Keratinocyte (primary cell): ENCODE results near the gene NATD1. TPM values are rescaled to one million over a fixed set of nuclear protein-coding genes. Genes with fewer than 3 reads are reported as not detected.

ENCODE experiments used
- DNase-seq: peaks from one replicate; pipeline ENCODE4 v3.0.0-alpha.2; 2011; ENCODE audit warnings: low read depth, missing footprints, low spot score
- FAIRE-seq: peaks from 2 replicates; lab custom pipeline; 2011; peaks lifted over from hg19 to GRCh38; lab: Jason Lieb, UNC
- H2AFZ ChIP-seq: 2 replicates; pipeline ENCODE4 v1.6.0; 2012; ENCODE audit warnings: low read length, control low read depth, inconsistent platforms; ENCODE audit not compliant: control insufficient read depth
- H3K27ac ChIP-seq: 2 replicates; pipeline ENCODE4 v1.5.1; 2011; ENCODE audit warnings: low read length; ENCODE audit not compliant: control insufficient read depth, insufficient read depth
- H3K27me3 ChIP-seq: 3 replicates; pipeline ENCODE4 v1.6.0; 2011; ENCODE audit warnings: low read length; ENCODE audit not compliant: control insufficient read depth, insufficient read depth; ENCODE audit errors: extremely low read depth
- H3K36me3 ChIP-seq, 2 experiments: 2 replicates in 1 of 2; 3 replicates in 1 of 2; pipeline ENCODE4 v1.5.1; 2011; ENCODE audit warnings: low read length in 2 of 2, mild to moderate bottlenecking in 1 of 2; ENCODE audit not compliant: control insufficient read depth in 2 of 2, insufficient read depth in 2 of 2; ENCODE audit errors: extremely low read depth in 1 of 2
- H3K4me1 ChIP-seq: 3 replicates; pipeline ENCODE4 v1.5.1; 2011; ENCODE audit warnings: low read length; ENCODE audit not compliant: control insufficient read depth, insufficient read depth; ENCODE audit errors: extremely low read depth
- H3K4me2 ChIP-seq: 3 replicates; pipeline ENCODE4 v1.6.0; 2011; ENCODE audit warnings: low read depth, low read length; ENCODE audit not compliant: control insufficient read depth, insufficient read depth; ENCODE audit errors: extremely low read depth
- H3K4me3 ChIP-seq, 3 experiments: fragments of 200-600 bp in 1 of 3; sonication (generic) in 1 of 3; 2 replicates in 2 of 3; 3 replicates in 1 of 3; pipeline ENCODE4 v1.5.1; 2011 to 2016; ENCODE audit warnings: low read length in 3 of 3, mild to moderate bottlenecking in 3 of 3, control low read depth in 2 of 3, inconsistent platforms in 1 of 3, low read depth in 1 of 3, mixed read lengths in 1 of 3, mixed run types in 1 of 3, moderate library complexity in 1 of 3; ENCODE audit not compliant: control insufficient read depth in 2 of 3, insufficient read depth in 2 of 3; ENCODE audit errors: extremely low read depth in 1 of 3
- H3K79me2 ChIP-seq: 2 replicates; pipeline ENCODE4 v1.6.0; 2012; ENCODE audit warnings: low read length; ENCODE audit not compliant: control insufficient read depth, insufficient read depth
- H3K9ac ChIP-seq: 3 replicates; pipeline ENCODE4 v1.6.0; 2011; ENCODE audit warnings: low read length; ENCODE audit not compliant: control insufficient read depth, insufficient read depth; ENCODE audit errors: extremely low read depth
- H3K9me1 ChIP-seq: 3 replicates; pipeline ENCODE4 v1.6.0; 2011; ENCODE audit warnings: low read length; ENCODE audit not compliant: control insufficient read depth, insufficient read depth; ENCODE audit errors: extremely low read depth
- H3K9me3 ChIP-seq: 2 replicates; pipeline ENCODE4 v1.5.1; 2012; ENCODE audit warnings: low read depth, low read length; ENCODE audit not compliant: control insufficient read depth
- H4K20me1 ChIP-seq: 3 replicates; pipeline ENCODE4 v1.6.0; 2011; ENCODE audit warnings: low read length; ENCODE audit not compliant: control insufficient read depth, insufficient read depth; ENCODE audit errors: extremely low read depth
- EZH2 ChIP-seq: IDR thresholded peaks from one replicate; pipeline ENCODE4 v1.6.1; 2012; ENCODE audit warnings: inconsistent platforms, mild to moderate bottlenecking, low read length, moderate library complexity
- dilution Hi-C: fragments of 300-500 bp; cut with MboI; formaldehyde crosslinking; loops from one replicate; pipeline ENCODE4 v1.7.0; 2020; ENCODE audit warnings: low sequenced_read_pairs; ENCODE audit not compliant: extremely low pct_ligation_motif_present
- polyA plus RNA-seq, 5 experiments: library from polyadenylated mRNA; depleted of rRNA in 3 of 5; stranded (reverse) in 3 of 5; stranded (forward) in 1 of 5; unstranded in 1 of 5; fragments of >200 nt; gene quantifications; 1 replicate in 1 of 5; 2 replicates in 3 of 5; 3 replicates in 1 of 5; pipeline versions ENCODE4 v1.2.1 to v1.2.3, GENCODE V29; 2011 to 2012; ENCODE audit warnings: missing spikeins in 2 of 5, low read depth in 1 of 5, low replicate concordance in 1 of 5
- TF ChIP-seq, protein P1 (sequence below), 3 experiments: IDR thresholded peaks in 1 of 3; conservative IDR thresholded peaks in 1 of 3; optimal IDR thresholded peaks in 1 of 3; 2 replicates in 2 of 3; 3 replicates in 1 of 3; pipeline versions ENCODE3 to v1.5.1; 2011; ENCODE audit warnings: low read length in 3 of 3, mild to moderate bottlenecking in 3 of 3, moderate library complexity in 2 of 3, control low read depth in 1 of 3, inconsistent platforms in 1 of 3; ENCODE audit not compliant: insufficient read depth in 2 of 3; ENCODE audit errors: extremely low read depth in 1 of 3

NATD1 gene
- polyA plus RNA-seq, 1 donor (not counting 4 experiments of a cell fraction or from before 2014, with no cell fraction given), result 1.5 TPM

DNA sequence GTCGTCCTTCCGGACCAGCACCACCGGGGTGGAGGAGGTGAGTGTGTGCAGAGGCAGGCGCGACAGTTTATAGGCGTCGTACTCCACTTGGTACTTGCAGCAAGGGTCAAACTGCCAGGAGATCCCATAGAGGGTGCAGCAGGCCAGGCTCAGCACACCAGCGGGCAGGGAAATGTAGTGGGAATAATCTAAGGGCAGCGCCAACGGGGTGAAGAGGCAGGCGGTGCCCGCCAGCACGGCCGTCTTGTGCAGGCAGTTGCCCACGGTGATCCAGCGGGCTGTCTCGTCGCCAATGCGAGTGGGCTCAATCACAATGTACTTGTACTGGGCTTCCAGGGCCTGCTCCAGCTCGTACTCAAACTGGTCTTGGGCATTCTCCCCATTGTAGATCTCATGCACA, 54.8 kb downstream of the NATD1 start:
- FAIRE-seq (no peak), DNase-seq (no peak)
- dilution Hi-C loops, result no loop called here
- no peak for TF ChIP-seq EZH2
- TF ChIP-seq, protein P1, sequence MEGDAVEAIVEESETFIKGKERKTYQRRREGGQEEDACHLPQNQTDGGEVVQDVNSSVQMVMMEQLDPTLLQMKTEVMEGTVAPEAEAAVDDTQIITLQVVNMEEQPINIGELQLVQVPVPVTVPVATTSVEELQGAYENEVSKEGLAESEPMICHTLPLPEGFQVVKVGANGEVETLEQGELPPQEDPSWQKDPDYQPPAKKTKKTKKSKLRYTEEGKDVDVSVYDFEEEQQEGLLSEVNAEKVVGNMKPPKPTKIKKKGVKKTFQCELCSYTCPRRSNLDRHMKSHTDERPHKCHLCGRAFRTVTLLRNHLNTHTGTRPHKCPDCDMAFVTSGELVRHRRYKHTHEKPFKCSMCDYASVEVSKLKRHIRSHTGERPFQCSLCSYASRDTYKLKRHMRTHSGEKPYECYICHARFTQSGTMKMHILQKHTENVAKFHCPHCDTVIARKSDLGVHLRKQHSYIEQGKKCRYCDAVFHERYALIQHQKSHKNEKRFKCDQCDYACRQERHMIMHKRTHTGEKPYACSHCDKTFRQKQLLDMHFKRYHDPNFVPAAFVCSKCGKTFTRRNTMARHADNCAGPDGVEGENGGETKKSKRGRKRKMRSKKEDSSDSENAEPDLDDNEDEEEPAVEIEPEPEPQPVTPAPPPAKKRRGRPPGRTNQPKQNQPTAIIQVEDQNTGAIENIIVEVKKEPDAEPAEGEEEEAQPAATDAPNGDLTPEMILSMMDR (optimal IDR thresholded peaks at IDR 0.05 in 1 of 3, IDR thresholded peaks at IDR 0.05 in 1 of 3, conservative IDR thresholded peaks at IDR 0.05 in 1 of 3; ENCODE audit: extremely low read depth in 1 of 3, insufficient read depth in 2 of 3, low read length in 3 of 3), result no peak
- Histone ChIP-seq H3K27ac (no peak overlapping the region), H3K79me2 (peaks cover 57% of the 10 kb centered on the region), H2AFZ (no peak overlapping the region), H3K36me3 (peaks cover 11 to 35% of the 10 kb centered on the region in 2 experiments), H3K9me3 (no peaks in the 10 kb centered on the region), H3K4me2 (no peak overlapping the region), H3K4me3 (no peak overlapping the region), H3K27me3 (no peaks in the 10 kb centered on the region), H4K20me1 (peaks cover 30% of the 10 kb centered on the region), H3K9me1 (peaks cover 16% of the 10 kb centered on the region), H3K4me1 (peaks cover 53% of the 10 kb centered on the region), H3K9ac (no peak overlapping the region)

- peaks cover 11 to 40% of the 10 kb centered on the region in 2 experiments for H3K36me3 ChIP-seq
These were observed 57.1 kb downstream of the NATD1 start for GRCh38 chr17:21196126-21196525.

DNA sequence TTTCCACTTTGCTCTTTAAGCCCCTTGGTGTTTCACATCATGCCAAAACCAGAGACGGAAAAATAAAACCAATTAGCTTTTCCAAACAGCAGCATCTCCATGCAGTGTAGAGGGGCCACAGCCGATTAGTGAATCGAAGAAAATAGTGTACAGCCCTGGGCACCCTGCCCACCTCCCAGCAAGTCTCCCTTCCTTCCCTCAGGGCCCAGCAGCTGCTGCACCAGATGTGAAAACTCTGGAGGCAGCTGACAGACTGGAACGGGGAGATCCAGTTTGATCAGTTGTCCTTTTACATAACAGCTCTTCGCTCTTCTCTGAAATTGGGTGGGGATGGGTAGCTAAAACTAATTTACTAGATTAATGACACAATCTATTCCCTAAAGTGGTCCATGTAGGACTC, 58.5 kb downstream of the NATD1 start:
- Histone ChIP-seq H3K4me3 (no peak overlapping the region), H3K79me2 (peaks cover 20% of the 10 kb centered on the region), H3K9ac (no peak overlapping the region), H2AFZ (no peak overlapping the region), H3K36me3 (peaks cover 16 to 34% of the 10 kb centered on the region in 2 experiments), H3K4me1 (peaks cover 28% of the 10 kb centered on the region), H3K4me2 (peak overlapping the region; percentile 30), H4K20me1 (peaks cover 5% of the 10 kb centered on the region), H3K9me3 (no peaks in the 10 kb centered on the region), H3K27me3 (no peaks in the 10 kb centered on the region), H3K27ac (no peak overlapping the region), H3K9me1 (peaks cover 6% of the 10 kb centered on the region)
- no peak for FAIRE-seq
- DNase-seq, result no peak
- no peak for TF ChIP-seq EZH2
- TF ChIP-seq, protein P1 (optimal IDR thresholded peaks at IDR 0.05 in 1 of 3, IDR thresholded peaks at IDR 0.05 in 1 of 3, conservative IDR thresholded peaks at IDR 0.05 in 1 of 3; ENCODE audit: extremely low read depth in 1 of 3, insufficient read depth in 2 of 3, low read length in 3 of 3), result no peak
- dilution Hi-C loops, result no loop called here

More at GRCh38 chr17:21196126-21196525, 57.1 kb downstream of the NATD1 start:
- Histone ChIP-seq H2AFZ (no peak overlapping the region), H3K4me1 (peaks cover 42% of the 10 kb centered on the region), H3K27me3 (no peaks in the 10 kb centered on the region), H3K4me3 (no peak overlapping the region), H3K9me1 (peaks cover 18% of the 10 kb centered on the region), H3K9ac (peak overlapping the region; percentile 44), H4K20me1 (peaks cover 19% of the 10 kb centered on the region), H3K79me2 (peaks cover 34% of the 10 kb centered on the region), H3K9me3 (no peaks in the 10 kb centered on the region), H3K4me2 (peak overlapping the region; percentile 4), H3K27ac (peak overlapping the region; percentile 61)
- dilution Hi-C loops, result no loop called here
- TF ChIP-seq EZH2, result no peak
- DNase-seq, result no peak
- FAIRE-seq, result peak; percentile 34
